WTC11 (cell line): Measurements from ENCODE around the gene PIP4K2C. TPM values are rescaled to one million over a fixed set of nuclear protein-coding genes. Genes with fewer than 3 reads are reported as not detected.

ENCODE experiments used
- ATAC-seq: fragments of 200-7000 bp; cut with Tn5 transposase; 2 replicates; pipeline ENCODE4 v1.10.0; 2021; ENCODE audit warnings: mild to moderate bottlenecking, moderate library complexity
- CTCF ChIA-PET: fragments of 300-600 bp; sonication (Branson Sonifier 250); formaldehyde crosslinking; loops from one replicate; lab custom pipeline; 2021; ENCODE audit warnings: antibody characterized with exemption; lab: Charles Lee
- POLR2A ChIA-PET: fragments of 350-600 bp; sonication (Branson Sonifier 250); formaldehyde crosslinking; loops from one replicate; lab custom pipeline; 2021; ENCODE audit warnings: antibody characterized with exemption; lab: Charles Lee
- DNase-seq: peaks from one replicate; pipeline ENCODE4 v3.0.0; 2021; ENCODE audit warnings: low spot score
- H3K27ac Mint-ChIP-seq: 2 replicates; pipeline ENCODE4 v1.8.0; 2021; ENCODE audit warnings: mixed read lengths
- H3K27me3 Mint-ChIP-seq: 2 replicates; pipeline ENCODE4 v1.8.0; 2021; ENCODE audit warnings: low read depth, mild to moderate bottlenecking, moderate library complexity, mixed read lengths
- H3K36me3 Mint-ChIP-seq: 2 replicates; pipeline ENCODE4 v1.8.0; 2021; ENCODE audit warnings: mixed read lengths
- H3K4me1 Mint-ChIP-seq: 2 replicates; pipeline ENCODE4 v1.8.0; 2022; ENCODE audit warnings: mixed read lengths
- H3K4me3 Mint-ChIP-seq: 2 replicates; pipeline ENCODE4 v1.8.0; 2021; ENCODE audit warnings: mild to moderate bottlenecking, moderate library complexity, mixed read lengths
- H3K9me3 Mint-ChIP-seq: 2 replicates; pipeline ENCODE4 v1.8.0; 2021; ENCODE audit warnings: mixed read lengths
- CBFB ChIP-seq: sonication (generic); formaldehyde crosslinking; IDR thresholded peaks from 2 replicates; pipeline ENCODE4 v1.8.1; 2022; ENCODE audit warnings: mild to moderate bottlenecking, low read depth, missing genetic modification reagents
- OVOL2 ChIP-seq: fragments of 250-450 bp; sonication (Bioruptor Pico); IDR thresholded peaks from 2 replicates; pipeline ENCODE4 v1.9.0; 2021; ENCODE audit warnings: mild to moderate bottlenecking, borderline replicate concordance
- RORB ChIP-seq: fragments of 250-450 bp; sonication (Bioruptor Pico); IDR thresholded peaks from 2 replicates; pipeline ENCODE4 v1.9.0; 2021; ENCODE audit warnings: mild to moderate bottlenecking
- ZNF121 ChIP-seq: sonication (generic); formaldehyde crosslinking; IDR thresholded peaks from 2 replicates; pipeline ENCODE4 v1.8.0; 2023; ENCODE audit warnings: missing genetic modification reagents
- ZNF396 ChIP-seq: fragments of 250-450 bp; sonication (Bioruptor Pico); IDR thresholded peaks from 2 replicates; pipeline ENCODE4 v1.8.0; 2021; ENCODE audit warnings: mild to moderate bottlenecking, moderate library complexity, borderline replicate concordance
- total RNA-seq: library from RNA; stranded (reverse); gene quantifications from 3 replicates; pipeline ENCODE4 v1.2.3, GENCODE V29; 2021
- TF ChIP-seq, protein P1 (sequence below): fragments of 250-450 bp; sonication (Bioruptor Pico); IDR thresholded peaks from 2 replicates; pipeline ENCODE4 v1.9.0; 2021; ENCODE audit warnings: mild to moderate bottlenecking
- TF ChIP-seq, protein P2 (sequence below): sonication (generic); formaldehyde crosslinking; IDR thresholded peaks from 2 replicates; pipeline ENCODE4 v1.8.1; 2023; ENCODE audit warnings: mild to moderate bottlenecking, missing genetic modification reagents, borderline replicate concordance
- TF ChIP-seq, protein P3 (sequence below): sonication (generic); formaldehyde crosslinking; conservative IDR thresholded peaks from 2 replicates; pipeline ENCODE4 v1.8.1; 2022; ENCODE audit warnings: mild to moderate bottlenecking, missing genetic modification reagents
- TF ChIP-seq, protein P4 (sequence below): sonication (generic); formaldehyde crosslinking; IDR thresholded peaks from 2 replicates; pipeline ENCODE4 v1.8.1; 2022; ENCODE audit warnings: mild to moderate bottlenecking, moderate library complexity, missing genetic modification reagents
- TF ChIP-seq, protein P5 (sequence below): fragments of 200-600 bp; IDR thresholded peaks from 2 replicates; pipeline ENCODE4 v1.8.0; 2022; ENCODE audit warnings: antibody characterized with exemption
- TF ChIP-seq, protein P6 (sequence below): sonication (generic); formaldehyde crosslinking; IDR thresholded peaks from 2 replicates; pipeline ENCODE4 v1.8.1; 2023; ENCODE audit warnings: mild to moderate bottlenecking, missing genetic modification reagents, moderate library complexity
- TF ChIP-seq, protein P7 (sequence below): sonication (generic); formaldehyde crosslinking; IDR thresholded peaks from 2 replicates; pipeline ENCODE4 v1.8.0; 2022; ENCODE audit warnings: mild to moderate bottlenecking, missing genetic modification reagents
- TF ChIP-seq, protein P8 (sequence below): fragments of 250-450 bp; sonication (Bioruptor Pico); IDR thresholded peaks from 2 replicates; pipeline ENCODE4 v2.1.2; 2022; ENCODE audit warnings: mild to moderate bottlenecking, moderate library complexity
- TF ChIP-seq, protein P9 (sequence below): sonication (generic); formaldehyde crosslinking; IDR thresholded peaks from 2 replicates; pipeline ENCODE4 v1.8.1; 2023; ENCODE audit warnings: mild to moderate bottlenecking, missing genetic modification reagents
- TF ChIP-seq, protein P10 (sequence below): fragments of 250-450 bp; sonication (Bioruptor Pico); conservative IDR thresholded peaks from 2 replicates; pipeline ENCODE4 v1.9.0; 2021; ENCODE audit warnings: mild to moderate bottlenecking

The PIP4K2C gene
- total RNA-seq, 1 experiment from 2014 or later, result 25.4 TPM

DNA sequence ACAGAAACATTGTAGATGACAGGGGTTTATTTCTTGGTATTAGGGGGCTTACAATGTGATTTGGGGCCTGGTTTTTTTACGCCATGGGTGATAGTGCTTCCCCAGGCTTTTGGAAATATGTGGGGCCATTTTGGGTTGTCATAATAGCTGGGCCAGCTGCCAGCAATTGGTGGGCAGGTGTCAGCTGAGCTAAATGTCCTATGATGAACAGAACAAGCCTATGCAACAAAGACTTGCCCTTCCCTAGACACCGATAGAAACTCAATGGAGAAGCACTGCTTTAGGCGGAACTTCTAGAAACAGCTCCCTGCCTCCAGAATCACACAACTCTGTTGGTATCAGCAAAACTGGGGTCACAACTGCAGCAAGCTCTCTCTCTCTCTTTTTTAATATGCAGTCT lies 47.1 kb downstream of the PIP4K2C start (continued):
- TF ChIP-seq, protein P1, sequence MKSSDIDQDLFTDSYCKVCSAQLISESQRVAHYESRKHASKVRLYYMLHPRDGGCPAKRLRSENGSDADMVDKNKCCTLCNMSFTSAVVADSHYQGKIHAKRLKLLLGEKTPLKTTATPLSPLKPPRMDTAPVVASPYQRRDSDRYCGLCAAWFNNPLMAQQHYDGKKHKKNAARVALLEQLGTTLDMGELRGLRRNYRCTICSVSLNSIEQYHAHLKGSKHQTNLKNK (CRISPR knock-in tag), result no peak

DNA sequence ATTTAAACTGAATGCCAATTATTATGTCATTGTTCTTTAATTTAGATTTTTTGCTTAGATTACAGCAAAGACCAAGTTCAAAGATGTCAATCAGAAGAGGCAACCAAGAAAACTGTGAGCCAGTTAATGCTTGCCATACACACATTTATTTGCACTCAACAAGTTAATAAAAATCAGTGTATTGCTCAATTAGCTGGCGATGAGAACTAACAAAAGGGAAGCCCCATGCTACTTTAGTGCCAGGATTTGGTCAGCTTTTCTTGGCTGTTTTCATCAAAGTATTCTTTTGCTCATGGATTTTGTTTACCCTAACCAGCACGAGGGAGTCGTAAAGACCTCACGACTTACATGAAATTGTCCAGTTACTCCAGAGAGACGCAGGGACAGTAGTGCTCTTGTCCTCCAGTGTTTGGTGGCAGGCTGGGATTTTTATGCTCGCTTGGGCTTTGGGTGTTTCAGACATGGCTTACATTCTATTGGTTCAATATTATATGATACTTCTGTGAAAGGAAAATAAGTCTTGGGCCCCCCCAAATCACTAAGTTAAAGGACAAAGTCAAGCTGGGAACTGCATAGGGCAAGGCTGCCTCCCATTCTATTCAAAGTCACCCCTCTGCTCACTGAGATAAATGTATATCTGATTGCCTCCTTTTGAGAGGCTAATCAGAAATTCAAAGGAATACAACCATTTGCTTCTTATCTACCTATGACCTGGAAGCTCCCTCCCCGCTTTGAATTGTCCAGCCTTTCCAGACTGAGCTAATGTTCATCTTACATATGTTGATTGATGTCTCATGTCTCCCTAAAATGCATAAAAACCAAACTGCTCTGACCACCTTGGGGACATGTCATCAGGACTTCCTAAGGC lies 49.4 kb downstream of the PIP4K2C start:
- ChIA-PET CTCF (no interaction called here), POLR2A (no interaction called here)
- Mint-ChIP-seq H3K27me3 (peaks cover 36% of the 10 kb centered on the region), H3K9me3 (peaks cover 28% of the 10 kb centered on the region), H3K4me1 (peaks cover 17% of the 10 kb centered on the region), H3K36me3 (peaks cover 15% of the 10 kb centered on the region), H3K27ac (no peak overlapping the region), H3K4me3 (no peak overlapping the region)
- TF ChIP-seq, protein P2, sequence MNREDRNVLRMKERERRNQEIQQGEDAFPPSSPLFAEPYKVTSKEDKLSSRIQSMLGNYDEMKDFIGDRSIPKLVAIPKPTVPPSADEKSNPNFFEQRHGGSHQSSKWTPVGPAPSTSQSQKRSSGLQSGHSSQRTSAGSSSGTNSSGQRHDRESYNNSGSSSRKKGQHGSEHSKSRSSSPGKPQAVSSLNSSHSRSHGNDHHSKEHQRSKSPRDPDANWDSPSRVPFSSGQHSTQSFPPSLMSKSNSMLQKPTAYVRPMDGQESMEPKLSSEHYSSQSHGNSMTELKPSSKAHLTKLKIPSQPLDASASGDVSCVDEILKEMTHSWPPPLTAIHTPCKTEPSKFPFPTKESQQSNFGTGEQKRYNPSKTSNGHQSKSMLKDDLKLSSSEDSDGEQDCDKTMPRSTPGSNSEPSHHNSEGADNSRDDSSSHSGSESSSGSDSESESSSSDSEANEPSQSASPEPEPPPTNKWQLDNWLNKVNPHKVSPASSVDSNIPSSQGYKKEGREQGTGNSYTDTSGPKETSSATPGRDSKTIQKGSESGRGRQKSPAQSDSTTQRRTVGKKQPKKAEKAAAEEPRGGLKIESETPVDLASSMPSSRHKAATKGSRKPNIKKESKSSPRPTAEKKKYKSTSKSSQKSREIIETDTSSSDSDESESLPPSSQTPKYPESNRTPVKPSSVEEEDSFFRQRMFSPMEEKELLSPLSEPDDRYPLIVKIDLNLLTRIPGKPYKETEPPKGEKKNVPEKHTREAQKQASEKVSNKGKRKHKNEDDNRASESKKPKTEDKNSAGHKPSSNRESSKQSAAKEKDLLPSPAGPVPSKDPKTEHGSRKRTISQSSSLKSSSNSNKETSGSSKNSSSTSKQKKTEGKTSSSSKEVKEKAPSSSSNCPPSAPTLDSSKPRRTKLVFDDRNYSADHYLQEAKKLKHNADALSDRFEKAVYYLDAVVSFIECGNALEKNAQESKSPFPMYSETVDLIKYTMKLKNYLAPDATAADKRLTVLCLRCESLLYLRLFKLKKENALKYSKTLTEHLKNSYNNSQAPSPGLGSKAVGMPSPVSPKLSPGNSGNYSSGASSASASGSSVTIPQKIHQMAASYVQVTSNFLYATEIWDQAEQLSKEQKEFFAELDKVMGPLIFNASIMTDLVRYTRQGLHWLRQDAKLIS, result no peak
- TF ChIP-seq ZNF121 (no peak), OVOL2 (CRISPR knock-in tag) (no peak), ZNF396 (CRISPR knock-in tag) (no peak), RORB (no peak)
- TF ChIP-seq, protein P3, sequence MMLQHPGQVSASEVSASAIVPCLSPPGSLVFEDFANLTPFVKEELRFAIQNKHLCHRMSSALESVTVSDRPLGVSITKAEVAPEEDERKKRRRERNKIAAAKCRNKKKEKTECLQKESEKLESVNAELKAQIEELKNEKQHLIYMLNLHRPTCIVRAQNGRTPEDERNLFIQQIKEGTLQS (CRISPR knock-in tag), result no peak
- TF ChIP-seq, protein P4, sequence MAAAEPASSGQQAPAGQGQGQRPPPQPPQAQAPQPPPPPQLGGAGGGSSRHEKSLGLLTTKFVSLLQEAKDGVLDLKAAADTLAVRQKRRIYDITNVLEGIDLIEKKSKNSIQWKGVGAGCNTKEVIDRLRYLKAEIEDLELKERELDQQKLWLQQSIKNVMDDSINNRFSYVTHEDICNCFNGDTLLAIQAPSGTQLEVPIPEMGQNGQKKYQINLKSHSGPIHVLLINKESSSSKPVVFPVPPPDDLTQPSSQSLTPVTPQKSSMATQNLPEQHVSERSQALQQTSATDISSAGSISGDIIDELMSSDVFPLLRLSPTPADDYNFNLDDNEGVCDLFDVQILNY (CRISPR knock-in tag), result no peak
- TF ChIP-seq, protein P5, sequence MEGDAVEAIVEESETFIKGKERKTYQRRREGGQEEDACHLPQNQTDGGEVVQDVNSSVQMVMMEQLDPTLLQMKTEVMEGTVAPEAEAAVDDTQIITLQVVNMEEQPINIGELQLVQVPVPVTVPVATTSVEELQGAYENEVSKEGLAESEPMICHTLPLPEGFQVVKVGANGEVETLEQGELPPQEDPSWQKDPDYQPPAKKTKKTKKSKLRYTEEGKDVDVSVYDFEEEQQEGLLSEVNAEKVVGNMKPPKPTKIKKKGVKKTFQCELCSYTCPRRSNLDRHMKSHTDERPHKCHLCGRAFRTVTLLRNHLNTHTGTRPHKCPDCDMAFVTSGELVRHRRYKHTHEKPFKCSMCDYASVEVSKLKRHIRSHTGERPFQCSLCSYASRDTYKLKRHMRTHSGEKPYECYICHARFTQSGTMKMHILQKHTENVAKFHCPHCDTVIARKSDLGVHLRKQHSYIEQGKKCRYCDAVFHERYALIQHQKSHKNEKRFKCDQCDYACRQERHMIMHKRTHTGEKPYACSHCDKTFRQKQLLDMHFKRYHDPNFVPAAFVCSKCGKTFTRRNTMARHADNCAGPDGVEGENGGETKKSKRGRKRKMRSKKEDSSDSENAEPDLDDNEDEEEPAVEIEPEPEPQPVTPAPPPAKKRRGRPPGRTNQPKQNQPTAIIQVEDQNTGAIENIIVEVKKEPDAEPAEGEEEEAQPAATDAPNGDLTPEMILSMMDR, result no peak
- TF ChIP-seq, protein P6, sequence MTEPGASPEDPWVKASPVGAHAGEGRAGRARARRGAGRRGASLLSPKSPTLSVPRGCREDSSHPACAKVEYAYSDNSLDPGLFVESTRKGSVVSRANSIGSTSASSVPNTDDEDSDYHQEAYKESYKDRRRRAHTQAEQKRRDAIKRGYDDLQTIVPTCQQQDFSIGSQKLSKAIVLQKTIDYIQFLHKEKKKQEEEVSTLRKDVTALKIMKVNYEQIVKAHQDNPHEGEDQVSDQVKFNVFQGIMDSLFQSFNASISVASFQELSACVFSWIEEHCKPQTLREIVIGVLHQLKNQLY, result no peak
- ATAC-seq, result no peak
- no peak for DNase-seq

DNA sequence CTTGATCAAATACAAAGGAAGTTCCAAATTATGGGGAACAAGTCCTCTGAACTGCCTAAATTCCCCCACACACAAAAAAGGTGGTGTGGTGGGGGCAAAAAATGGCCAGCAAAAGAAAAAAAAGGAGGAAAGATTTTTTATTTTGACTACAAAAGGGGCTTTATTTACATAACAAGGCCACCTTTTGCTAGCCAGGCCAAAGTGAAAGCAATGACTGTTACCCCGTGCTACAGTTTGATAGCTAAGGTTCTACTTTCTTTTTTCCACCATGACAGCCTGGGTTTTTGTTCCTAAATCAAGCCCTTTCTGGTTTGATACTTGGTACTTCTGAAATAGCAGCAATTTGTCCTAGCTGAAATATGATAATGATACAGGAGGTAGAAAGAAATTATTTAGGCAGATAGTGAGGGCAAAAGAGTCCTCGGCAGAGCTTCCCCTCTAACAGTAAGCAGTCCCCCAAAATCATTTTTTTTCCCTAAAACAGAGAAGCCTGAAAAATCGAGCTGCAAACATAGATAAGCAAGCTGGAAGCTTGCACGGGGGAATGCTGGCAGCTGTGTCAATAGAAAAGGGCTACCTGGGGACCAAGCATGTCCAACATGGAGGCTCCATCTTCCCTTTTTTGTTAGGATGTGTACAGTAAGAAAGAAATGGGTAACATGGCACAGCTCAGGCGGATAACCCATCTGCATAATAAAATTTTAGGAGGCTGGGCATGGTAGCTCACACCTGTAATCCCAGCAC lies 50.9 kb downstream of the PIP4K2C start:
- Mint-ChIP-seq H3K4me3 (no peak overlapping the region), H3K4me1 (peaks cover 17% of the 10 kb centered on the region), H3K27me3 (peaks cover 37% of the 10 kb centered on the region), H3K36me3 (peaks cover 23% of the 10 kb centered on the region), H3K9me3 (peaks cover 35% of the 10 kb centered on the region), H3K27ac (no peak overlapping the region)
- CTCF ChIA-PET, result interaction anchor here (0.9 to 1.9 kb wide), 7 partner anchors 9 to 94 kb away, joined by 3 to 14 read pairs (median 3); partner anchors contain the start of genes B4GALNT1, DTX3 and OS9
- ATAC-seq (no peak), DNase-seq (no peak)
- POLR2A ChIA-PET, result no interaction called here
- TF ChIP-seq, protein P7, sequence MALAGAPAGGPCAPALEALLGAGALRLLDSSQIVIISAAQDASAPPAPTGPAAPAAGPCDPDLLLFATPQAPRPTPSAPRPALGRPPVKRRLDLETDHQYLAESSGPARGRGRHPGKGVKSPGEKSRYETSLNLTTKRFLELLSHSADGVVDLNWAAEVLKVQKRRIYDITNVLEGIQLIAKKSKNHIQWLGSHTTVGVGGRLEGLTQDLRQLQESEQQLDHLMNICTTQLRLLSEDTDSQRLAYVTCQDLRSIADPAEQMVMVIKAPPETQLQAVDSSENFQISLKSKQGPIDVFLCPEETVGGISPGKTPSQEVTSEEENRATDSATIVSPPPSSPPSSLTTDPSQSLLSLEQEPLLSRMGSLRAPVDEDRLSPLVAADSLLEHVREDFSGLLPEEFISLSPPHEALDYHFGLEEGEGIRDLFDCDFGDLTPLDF (CRISPR knock-in tag), result no peak
- no peak for TF ChIP-seq OVOL2 (CRISPR knock-in tag)
- TF ChIP-seq, protein P8, sequence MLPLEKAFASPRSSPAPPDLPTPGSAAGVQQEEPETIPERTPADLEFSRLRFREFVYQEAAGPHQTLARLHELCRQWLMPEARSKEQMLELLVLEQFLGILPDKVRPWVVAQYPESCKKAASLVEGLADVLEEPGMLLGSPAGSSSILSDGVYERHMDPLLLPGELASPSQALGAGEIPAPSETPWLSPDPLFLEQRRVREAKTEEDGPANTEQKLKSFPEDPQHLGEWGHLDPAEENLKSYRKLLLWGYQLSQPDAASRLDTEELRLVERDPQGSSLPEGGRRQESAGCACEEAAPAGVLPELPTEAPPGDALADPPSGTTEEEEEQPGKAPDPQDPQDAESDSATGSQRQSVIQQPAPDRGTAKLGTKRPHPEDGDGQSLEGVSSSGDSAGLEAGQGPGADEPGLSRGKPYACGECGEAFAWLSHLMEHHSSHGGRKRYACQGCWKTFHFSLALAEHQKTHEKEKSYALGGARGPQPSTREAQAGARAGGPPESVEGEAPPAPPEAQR, result no peak
- TF ChIP-seq, protein P9, sequence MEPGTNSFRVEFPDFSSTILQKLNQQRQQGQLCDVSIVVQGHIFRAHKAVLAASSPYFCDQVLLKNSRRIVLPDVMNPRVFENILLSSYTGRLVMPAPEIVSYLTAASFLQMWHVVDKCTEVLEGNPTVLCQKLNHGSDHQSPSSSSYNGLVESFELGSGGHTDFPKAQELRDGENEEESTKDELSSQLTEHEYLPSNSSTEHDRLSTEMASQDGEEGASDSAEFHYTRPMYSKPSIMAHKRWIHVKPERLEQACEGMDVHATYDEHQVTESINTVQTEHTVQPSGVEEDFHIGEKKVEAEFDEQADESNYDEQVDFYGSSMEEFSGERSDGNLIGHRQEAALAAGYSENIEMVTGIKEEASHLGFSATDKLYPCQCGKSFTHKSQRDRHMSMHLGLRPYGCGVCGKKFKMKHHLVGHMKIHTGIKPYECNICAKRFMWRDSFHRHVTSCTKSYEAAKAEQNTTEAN, result no peak
- no peak for TF ChIP-seq CBFB (CRISPR knock-in tag)
- TF ChIP-seq, protein P10, sequence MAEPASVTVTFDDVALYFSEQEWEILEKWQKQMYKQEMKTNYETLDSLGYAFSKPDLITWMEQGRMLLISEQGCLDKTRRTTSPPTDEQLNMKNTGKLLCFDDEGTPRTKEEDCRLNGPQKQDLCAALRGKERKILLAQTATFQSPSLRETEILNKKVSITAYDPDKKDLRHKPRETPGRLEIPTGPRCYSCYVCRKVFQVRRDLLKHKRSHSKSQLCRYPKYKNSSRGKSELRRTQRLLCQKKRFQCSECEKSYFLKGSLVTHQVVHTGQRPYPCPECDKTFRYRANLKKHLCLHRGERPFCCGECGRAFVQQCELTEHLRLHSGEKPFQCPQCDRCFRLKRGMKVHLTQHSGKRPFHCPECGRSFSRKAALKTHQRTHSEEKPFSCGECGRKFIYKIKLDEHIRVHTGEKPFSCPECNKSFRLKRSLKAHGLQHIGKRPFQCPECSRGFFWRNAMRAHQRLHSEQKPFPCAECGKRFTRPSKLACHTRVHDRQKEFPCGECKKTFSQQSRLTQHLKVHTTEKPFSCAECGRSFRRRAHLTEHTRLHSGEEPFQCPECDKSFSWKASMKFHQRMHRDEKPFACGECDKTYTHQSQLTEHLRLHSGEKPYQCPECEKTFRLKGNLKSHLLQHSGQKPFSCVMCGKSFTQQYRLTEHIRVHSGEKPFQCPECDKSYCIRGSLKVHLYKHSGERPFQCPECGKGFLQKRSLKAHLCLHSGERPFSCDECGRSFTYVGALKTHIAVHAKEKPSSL (CRISPR knock-in tag), result no peak
